GM12878 (cell line): ENCODE results near the gene GRPEL2. TPM values are rescaled to one million over a fixed set of nuclear protein-coding genes. Genes with fewer than 3 reads are reported as not detected.

ENCODE experiments used
- ATAC-seq: fragments of 200-7000 bp; cut with Tn5 transposase; 3 replicates; pipeline ENCODE4 v1.9.1; 2020; ENCODE audit warnings: mild to moderate bottlenecking, moderate library complexity
- BruUV-seq: library from RNA; stranded (reverse); fragments of 400-500 nt; replicated peaks from 2 replicates; lab custom pipeline; 2021; lab: Mats Ljungman, UMichigan
- CTCF ChIA-PET: fragments of 300-600 bp; sonication (Branson Sonifier 250); formaldehyde crosslinking; extraction: SDS; loops from one replicate; lab custom pipeline; 2021; ENCODE audit warnings: inconsistent platforms; lab: Yijun Ruan, JAX
- POLR2A ChIA-PET: fragments of 350-600 bp; formaldehyde crosslinking; extraction: SDS; loops from one replicate; lab custom pipeline; 2021; ENCODE audit warnings: inconsistent platforms; lab: Charles Lee
- RAD21 ChIA-PET: fragments of 300-600 bp; sonication (Branson Sonifier 250); formaldehyde crosslinking; loops from one replicate; lab custom pipeline; 2023; ENCODE audit warnings: antibody characterized with exemption; ENCODE audit not compliant: unreplicated experiment; lab: Charles Lee
- SMC1A ChIA-PET: fragments of 300-600 bp; sonication (Branson Sonifier 250); formaldehyde crosslinking; loops from one replicate; lab custom pipeline; 2023; ENCODE audit not compliant: unreplicated experiment, uncharacterized antibody; lab: Charles Lee
- DNase-seq: peaks from one replicate; pipeline ENCODE4 v3.0.0-alpha.2; 2011; ENCODE audit warnings: low read depth, low spot score
- FAIRE-seq: peaks from 3 replicates; lab custom pipeline; 2011; peaks lifted over from hg19 to GRCh38; lab: Jason Lieb, UNC
- H2AFZ ChIP-seq: 2 replicates; pipeline ENCODE4 v1.6.0; 2011; ENCODE audit warnings: low read depth, low read length, control low read depth; ENCODE audit not compliant: control insufficient read depth
- H3K27ac ChIP-seq: 2 replicates; pipeline ENCODE4 v1.5.1; 2011; ENCODE audit warnings: control low read depth; ENCODE audit not compliant: control insufficient read depth, insufficient read depth
- H3K27me3 ChIP-seq, 2 experiments: replicated peaks in 1 of 2; 2 replicates each; pipeline versions ENCODE4 v1.6.0 to v1.6.1; 2011; ENCODE audit warnings: low read length in 1 of 2; ENCODE audit not compliant: control insufficient read depth in 2 of 2, insufficient read depth in 2 of 2
- H3K36me3 ChIP-seq, 2 experiments: 2 replicates each; pipeline ENCODE4 v1.5.1; 2011; ENCODE audit warnings: low read length in 1 of 2; ENCODE audit not compliant: control insufficient read depth in 2 of 2, insufficient read depth in 2 of 2
- H3K4me1 ChIP-seq: 2 replicates; pipeline ENCODE4 v1.6.1; 2011; ENCODE audit warnings: mild to moderate bottlenecking, low read length, moderate library complexity, mixed read lengths; ENCODE audit not compliant: control insufficient read depth, insufficient read depth
- H3K4me2 ChIP-seq: 2 replicates; pipeline ENCODE4 v1.6.0; 2011; ENCODE audit warnings: control low read depth; ENCODE audit not compliant: control insufficient read depth, insufficient read depth
- H3K4me3 ChIP-seq: fragments of 200-600 bp; sonication (generic); 2 replicates; pipeline ENCODE4 v1.5.1; 2016
- H3K79me2 ChIP-seq: 2 replicates; pipeline ENCODE4 v1.6.0; 2011; ENCODE audit warnings: low read length; ENCODE audit not compliant: control insufficient read depth, insufficient read depth
- H3K9ac ChIP-seq: 2 replicates; pipeline ENCODE4 v1.8.0; 2011; ENCODE audit warnings: low read length, control low read depth, mixed read lengths; ENCODE audit not compliant: control insufficient read depth, insufficient read depth
- H3K9me3 ChIP-seq: replicated peaks from 3 replicates; pipeline ENCODE4 v1.5.1; 2011; ENCODE audit warnings: mild to moderate bottlenecking, low read length; ENCODE audit not compliant: control insufficient read depth, insufficient read depth
- H4K20me1 ChIP-seq: 2 replicates; pipeline ENCODE4 v1.6.0; 2011; ENCODE audit not compliant: control insufficient read depth, insufficient read depth
- CUX1 ChIP-seq: IDR thresholded peaks from 2 replicates; pipeline ENCODE4 v1.6.1; 2012; ENCODE audit warnings: improper control_type of control experiment, low read depth, low read length; ENCODE audit not compliant: insufficient replicate concordance
- E2F4 ChIP-seq: IDR thresholded peaks from 2 replicates; pipeline ENCODE4 v1.6.1; 2012; ENCODE audit warnings: low read depth, low read length, improper control_type of control experiment
- HDAC6 ChIP-seq: fragments of 200-600 bp; sonication (generic); IDR thresholded peaks from one replicate; pipeline ENCODE4 v1.8.0; 2017; ENCODE audit warnings: antibody characterized with exemption; ENCODE audit not compliant: unreplicated experiment
- HDGF ChIP-seq: fragments of 450-650 bp; IDR thresholded peaks from 2 replicates; pipeline ENCODE4 v1.6.1; 2016; ENCODE audit warnings: antibody characterized with exemption
- MTA3 ChIP-seq: IDR thresholded peaks from 2 replicates; pipeline ENCODE4 v1.6.1; 2012; ENCODE audit warnings: low read length, inconsistent platforms, borderline replicate concordance
- PRDM15 ChIP-seq: fragments of 450-650 bp; formaldehyde crosslinking; IDR thresholded peaks from 2 replicates; pipeline ENCODE4 v1.4.0; 2020; ENCODE audit warnings: mild to moderate bottlenecking, moderate library complexity
- SIX5 ChIP-seq: IDR thresholded peaks from 2 replicates; pipeline ENCODE4 v1.6.1; 2011; ENCODE audit warnings: mild to moderate bottlenecking, low read depth, low read length, moderate library complexity; ENCODE audit not compliant: severe bottlenecking
- SUPT20H ChIP-seq: IDR thresholded peaks from 2 replicates; pipeline ENCODE4 v1.6.1; 2011; ENCODE audit warnings: low read depth, mild to moderate bottlenecking, low read length, moderate library complexity, borderline replicate concordance; ENCODE audit not compliant: control insufficient read depth
- ZBED1 ChIP-seq: IDR thresholded peaks from 2 replicates; pipeline ENCODE4 v1.6.1; 2016; ENCODE audit warnings: borderline replicate concordance
- ZBTB11 ChIP-seq: fragments of 450-650 bp; formaldehyde crosslinking; IDR thresholded peaks from 2 replicates; pipeline ENCODE4 v1.5.0; 2022; ENCODE audit warnings: mild to moderate bottlenecking, missing genetic modification characterization
- WGBS: methylation state at CpG from one replicate; pipeline ENCODE4 v1.1.6; 2016; ENCODE audit warnings: low lambda C conversion rate; ENCODE audit not compliant: insufficient replicate concordance, insufficient coverage; ENCODE audit errors: missing lambda C conversion rate; 5-methylcytosine and 5-hydroxymethylcytosine counted together
- in situ Hi-C: fragments of 300-500 bp; cut with MboI; formaldehyde crosslinking; loops from 9 replicates; pipeline ENCODE4 v1.14.3; 2018; ENCODE audit warnings: mixed read lengths
- intact Hi-C: fragments of 100-400 bp; cut with micrococcal nuclease; formaldehyde crosslinking; loops from one replicate; pipeline ENCODE4 v1.14.2; 2022; ENCODE audit not compliant: unreplicated experiment
- polyA plus RNA-seq, 11 experiments: library from polyadenylated mRNA; depleted of rRNA in 4 of 11; unstranded in 6 of 11; stranded (reverse) in 5 of 11; fragments of >200 nt; fragmentation: Nextera tagmentation in 4 of 11; fragmentation: Illumina TruSeq in 1 of 11; extraction: Ambion mirVana in 4 of 11; extraction: Trizol in 1 of 11; gene quantifications; 1 replicate in 1 of 11; 2 replicates in 10 of 11; pipeline versions ENCODE4 v1.2.1 to v1.2.3, GENCODE V29; 2011 to 2016; ENCODE audit warnings: inconsistent platforms in 2 of 11, missing spikeins in 2 of 11, low read depth in 1 of 11
- total RNA-seq, 4 experiments: library from RNA; depleted of rRNA in 3 of 4; stranded (reverse); fragments of >200 nt in 3 of 4; fragmentation: Illumina TruSeq in 1 of 4; extraction: Trizol in 1 of 4; gene quantifications; 2 replicates each; pipeline versions ENCODE4 v1.2.1 to v1.2.3, GENCODE V29; 2013 to 2021

Gene GRPEL2
- total and polyA plus RNA-seq, 10 of the 15 experiments (the other 5 are each of a cell fraction or from before 2014, with no cell fraction given), result 4.4 to 20.2 (median 14.1) TPM

- BruUV-seq, result no TSS peak
- H3K9me3 ChIP-seq, result no peaks in the 10 kb centered on the region
- in situ Hi-C loops, result no loop called here
- no peak for TF ChIP-seq SUPT20H
- no peak for TF ChIP-seq ZBTB11 (CRISPR knock-in tag)
- TF ChIP-seq CUX1, result no peak
- TF ChIP-seq MTA3, result no peak
- no peak for TF ChIP-seq SIX5
- TF ChIP-seq HDAC6, result no peak
- no peak for TF ChIP-seq E2F4
- no peak for TF ChIP-seq ZBED1
- no peak for TF ChIP-seq PRDM15 (CRISPR knock-in tag)
- no peak for TF ChIP-seq HDGF
Measured at GRCh38 chr5:149376104-149376503, 30.8 kb downstream of the GRPEL2 start.

More at GRCh38 chr5:149376104-149376503, 30.8 kb downstream of the GRPEL2 start:
- intact Hi-C loops, result no loop called here
- no peaks in the 10 kb centered on the region for H3K4me1 ChIP-seq
- WGBS, result 73% methylated on average over 12 of the region's 12 CpGs
- POLR2A ChIA-PET, result no interaction called here
- H4K20me1 ChIP-seq, result no peaks in the 10 kb centered on the region
- CTCF ChIA-PET, result interaction anchor here (0.7 to 6.6 kb wide), 7 partner anchors 9 to 242 kb away, joined by 3 to 90 read pairs (median 4); no protein-coding TSS in a partner anchor
- H3K36me3 ChIP-seq, result no peaks in the 10 kb centered on the region
- RAD21 ChIA-PET, result no interaction called here
- no peak for DNase-seq
- no peak overlapping the region for H3K9ac ChIP-seq
- no peaks in the 10 kb centered on the region for H3K79me2 ChIP-seq
- FAIRE-seq, result no peak
- peaks cover 0 to 2% of the 10 kb centered on the region in 2 experiments; a peak in 2 of 4 replicates for H3K27me3 ChIP-seq
- no peak overlapping the region for H3K4me3 ChIP-seq
- H2AFZ ChIP-seq, result no peak overlapping the region
- ATAC-seq, result no peak
- no peak overlapping the region for H3K27ac ChIP-seq
- SMC1A ChIA-PET, result interaction anchor here (0.6 to 1.3 kb wide), 3 partner anchors 59 to 497 kb away, joined by 3 to 4 read pairs (median 3); no protein-coding TSS in a partner anchor
- H3K4me2 ChIP-seq, result no peak overlapping the region
